Ishikawa (cell line): ENCODE results near the gene SH2B2.

ENCODE experiments used
- EGR1 ChIP-seq: IDR thresholded peaks from 2 replicates; pipeline ENCODE4 v1.6.1; 2012
- EP300 ChIP-seq: IDR thresholded peaks from 2 replicates; pipeline ENCODE4 v1.6.1; 2012; ENCODE audit warnings: borderline replicate concordance
- MAX ChIP-seq: IDR thresholded peaks from 2 replicates; pipeline ENCODE4 v1.6.1; 2012
- RAD21 ChIP-seq: IDR thresholded peaks from 2 replicates; pipeline ENCODE4 v1.6.1; 2012; ENCODE audit warnings: low read depth
- REST ChIP-seq: IDR thresholded peaks from 2 replicates; pipeline ENCODE4 v1.6.1; 2012; ENCODE audit warnings: low read depth, mild to moderate bottlenecking
- TEAD4 ChIP-seq: IDR thresholded peaks from 2 replicates; pipeline ENCODE4 v1.6.1; 2012
- YY1 ChIP-seq: IDR thresholded peaks from 2 replicates; pipeline ENCODE4 v1.6.1; 2012; ENCODE audit warnings: low read depth
- ZBTB7A ChIP-seq: IDR thresholded peaks from 2 replicates; pipeline ENCODE4 v1.6.1; 2012; ENCODE audit warnings: low read depth

- TF ChIP-seq EP300 (no peak), YY1 (no peak), ZBTB7A (peak; percentile 91), MAX (peak; percentile 89), TEAD4 (no peak), RAD21 (no peak), REST (no peak), EGR1 (no peak)
These were observed at the start of gene SH2B2 for GRCh38 chr7:102286237-102287110.
